Skeletal muscle tissue (tissue), 4 donors: ENCODE results near the gene ZNF770. TPM values are rescaled to one million over a fixed set of nuclear protein-coding genes. Genes with fewer than 3 reads are reported as not detected.

ENCODE experiments used
- H3K27ac ChIP-seq: one replicate; pipeline ENCODE4 v1.7.0; 2013; ENCODE audit warnings: mild to moderate bottlenecking, low read depth, low read length, inconsistent platforms
- H3K27me3 ChIP-seq, 3 donors: one replicate each; pipeline ENCODE4 v1.7.0; 2013; ENCODE audit warnings: low read length in 3 of 3; ENCODE audit not compliant: control insufficient read depth in 3 of 3, insufficient read depth in 3 of 3
- H3K36me3 ChIP-seq, 3 donors: one replicate each; pipeline ENCODE4 v1.7.0; 2013; ENCODE audit warnings: low read length in 3 of 3; ENCODE audit not compliant: control insufficient read depth in 3 of 3, insufficient read depth in 3 of 3
- H3K4me1 ChIP-seq, 3 donors: one replicate each; pipeline ENCODE4 v1.7.0; 2013; ENCODE audit warnings: low read length in 3 of 3, mild to moderate bottlenecking in 3 of 3; ENCODE audit not compliant: control insufficient read depth in 3 of 3, insufficient read depth in 3 of 3
- H3K4me3 ChIP-seq, 3 donors: one replicate each; pipeline ENCODE4 v1.7.0; 2013; ENCODE audit warnings: low read length in 3 of 3
- H3K9ac ChIP-seq, 3 donors: one replicate each; pipeline ENCODE4 v1.7.0; 2013; ENCODE audit warnings: low read length in 3 of 3, mild to moderate bottlenecking in 3 of 3, moderate library complexity in 2 of 3, low read depth in 1 of 3
- H3K9me3 ChIP-seq, 3 donors: one replicate each; pipeline ENCODE4 v1.7.0; 2013; ENCODE audit warnings: low read length in 3 of 3; ENCODE audit not compliant: control insufficient read depth in 3 of 3
- total RNA-seq: library from RNA; depleted of rRNA; stranded (reverse); fragments of >200 nt; gene quantifications from one replicate; pipeline ENCODE4 v1.2.3, GENCODE V29; 2014
- donor health status: Osteomylitis.

ZNF770 gene
- total RNA-seq, 1 donor from 2014 or later: 22.4 TPM

DNA sequence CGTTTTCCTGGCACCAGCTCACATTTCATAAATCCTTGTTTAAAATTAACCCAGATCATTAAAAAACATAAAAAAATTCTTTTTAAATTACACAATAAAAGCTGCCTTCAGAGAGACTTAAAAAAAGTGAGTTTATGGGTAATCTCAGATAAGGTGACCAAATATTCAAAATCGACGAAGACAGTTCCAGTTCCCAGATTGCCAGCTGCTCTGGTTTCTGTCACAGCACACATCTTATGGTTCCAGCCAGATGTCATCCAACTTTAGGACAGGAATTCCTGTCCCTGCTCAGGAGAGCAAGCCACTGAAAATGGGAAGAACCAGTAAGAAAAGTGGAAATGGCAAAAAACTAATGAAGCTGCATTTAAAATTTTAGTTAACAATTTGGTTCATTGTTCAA is 15.8 kb upstream of the ZNF770 start:
- H3K4me1 ChIP-seq: no peaks in the 10 kb centered on the region
- H3K27me3 ChIP-seq: no peaks in the 10 kb centered on the region
- no peak overlapping the region for H3K27ac ChIP-seq
- H3K4me3 ChIP-seq: no peak overlapping the region
- H3K9ac ChIP-seq: no peak overlapping the region
- no peaks in the 10 kb centered on the region for H3K36me3 ChIP-seq
- H3K9me3 ChIP-seq: no peaks in the 10 kb centered on the region

DNA sequence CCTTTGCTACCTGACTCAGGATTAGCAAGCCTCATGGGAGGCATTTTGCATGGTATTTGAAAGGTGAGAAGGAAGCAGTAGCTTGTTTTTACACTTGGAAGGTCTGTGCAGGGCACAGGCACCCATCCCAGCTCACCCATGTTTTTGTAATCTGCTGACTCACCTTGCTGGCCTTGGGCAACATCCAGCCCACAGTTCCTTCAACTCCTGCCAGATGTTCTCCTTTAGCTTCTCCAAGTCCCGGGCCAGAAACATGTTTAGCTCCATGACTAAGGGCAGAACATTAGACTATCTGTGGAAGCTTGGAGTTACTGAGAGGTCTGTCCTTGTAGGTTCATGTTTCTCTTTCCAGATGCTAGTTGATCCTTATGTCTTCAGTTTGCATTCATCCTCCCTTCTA is 12.4 kb upstream of the ZNF770 start:
- Histone ChIP-seq H3K9ac (no peak overlapping the region), H3K27ac (no peak overlapping the region), H3K4me1 (no peaks in the 10 kb centered on the region), H3K27me3 (peaks cover 0 to 3% (median 0%) of the 10 kb centered on the region in 3 donors), H3K36me3 (no peaks in the 10 kb centered on the region), H3K9me3 (no peaks in the 10 kb centered on the region), H3K4me3 (no peak overlapping the region)

DNA sequence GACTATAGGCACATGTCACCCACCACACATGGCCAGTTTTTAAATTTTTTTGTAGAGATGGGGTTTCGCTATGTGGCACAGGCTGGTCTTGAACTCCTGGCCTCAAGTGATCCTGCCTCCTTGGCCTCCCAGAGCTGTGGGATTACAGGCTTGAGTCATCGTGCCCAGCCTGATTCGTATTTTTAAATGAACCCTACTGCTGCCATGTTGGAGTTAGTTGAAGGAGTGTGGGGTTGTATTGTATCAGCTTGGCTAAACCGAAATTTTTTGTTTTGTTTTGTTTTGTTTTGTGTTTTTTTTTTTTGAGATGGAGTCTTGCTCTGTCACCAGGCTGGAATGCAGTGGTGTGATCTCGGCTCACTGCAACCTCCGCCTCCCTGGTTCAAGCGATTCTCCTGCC is 11.8 kb upstream of the ZNF770 start:
- H3K36me3 ChIP-seq: no peaks in the 10 kb centered on the region
- H3K9ac ChIP-seq: no peak overlapping the region
- no peaks in the 10 kb centered on the region for H3K4me1 ChIP-seq
- H3K9me3 ChIP-seq: no peaks in the 10 kb centered on the region
- H3K27ac ChIP-seq: no peak overlapping the region
- H3K4me3 ChIP-seq: no peak overlapping the region
- H3K27me3 ChIP-seq: peaks cover 0 to 3% (median 0%) of the 10 kb centered on the region in 3 donors

DNA sequence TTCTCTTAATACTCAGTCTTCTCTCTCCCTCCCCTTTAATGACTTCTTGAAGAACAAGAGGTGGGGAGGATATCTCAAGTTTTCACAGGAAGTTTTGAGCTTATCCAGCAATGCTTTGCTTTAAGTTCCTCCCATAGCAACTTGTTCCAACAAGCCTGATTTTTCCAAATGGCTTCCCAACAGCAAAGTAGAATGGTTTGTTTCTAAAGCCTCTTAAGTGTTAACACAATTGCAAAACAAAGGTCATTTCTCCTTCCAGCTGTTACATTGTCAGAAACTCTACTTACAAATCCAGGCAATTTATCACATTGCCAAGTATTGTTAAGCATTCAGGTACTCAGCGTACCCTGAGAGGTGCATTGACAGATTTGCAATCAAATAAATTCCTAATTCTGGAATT is 6.8 kb upstream of the ZNF770 start:
- Histone ChIP-seq H3K27ac (no peak overlapping the region), H3K9me3 (no peaks in the 10 kb centered on the region), H3K4me1 (no peaks in the 10 kb centered on the region), H3K36me3 (no peaks in the 10 kb centered on the region), H3K9ac (no peak overlapping the region), H3K4me3 (no peak overlapping the region), H3K27me3 (peaks cover 0 to 6% (median 6%) of the 10 kb centered on the region in 3 donors)

DNA sequence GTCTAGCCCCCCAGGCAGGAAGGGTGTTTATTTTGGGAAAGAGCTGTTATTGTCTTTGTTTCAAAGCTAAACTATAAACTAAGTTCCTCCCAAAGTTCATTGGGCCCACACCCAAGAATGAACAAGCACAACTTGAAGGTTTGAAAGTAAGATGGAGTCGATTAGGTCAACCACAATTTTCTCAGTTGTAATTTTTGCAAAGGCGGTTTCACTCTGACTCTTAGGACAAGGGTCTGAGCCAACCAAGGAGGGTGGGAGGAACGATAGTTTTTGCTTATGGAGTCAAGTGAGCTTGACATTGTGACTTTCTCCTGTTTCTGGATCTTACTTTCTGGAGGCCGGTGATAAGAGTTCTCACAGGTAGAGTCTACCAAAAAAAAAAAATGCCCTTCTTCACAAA is 5.8 kb upstream of the ZNF770 start:
- H3K27me3 ChIP-seq: peaks cover 0 to 6% (median 6%) of the 10 kb centered on the region in 3 donors
- no peaks in the 10 kb centered on the region for H3K9me3 ChIP-seq
- H3K36me3 ChIP-seq: no peaks in the 10 kb centered on the region
- no peak overlapping the region for H3K4me3 ChIP-seq
- H3K4me1 ChIP-seq: peaks cover 0 to 4% (median 1%) of the 10 kb centered on the region in 3 donors
- no peak overlapping the region for H3K27ac ChIP-seq
- no peak overlapping the region for H3K9ac ChIP-seq

DNA sequence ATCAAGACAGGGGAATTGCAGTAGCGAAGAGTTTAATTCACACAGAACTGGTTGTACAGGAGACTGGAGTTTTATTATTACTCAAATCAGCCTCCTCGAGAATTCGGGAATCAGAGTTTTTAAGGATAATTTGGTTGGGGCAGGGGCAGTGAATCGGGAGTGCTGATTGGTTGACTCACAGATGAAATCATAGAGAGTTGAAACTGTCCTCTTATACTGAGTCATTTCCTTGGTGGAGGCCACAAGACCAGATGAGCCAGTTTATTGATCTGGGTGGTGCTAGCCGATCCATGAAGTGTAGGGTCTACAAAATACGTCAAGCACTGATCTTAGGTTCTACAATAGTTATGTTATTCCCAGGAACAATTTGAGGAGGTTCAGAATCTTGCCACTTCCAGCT is 5.3 kb upstream of the ZNF770 start:
- no peak overlapping the region for H3K27ac ChIP-seq
- H3K4me1 ChIP-seq: peaks cover 0 to 6% (median 6%) of the 10 kb centered on the region in 3 donors
- no peaks in the 10 kb centered on the region for H3K36me3 ChIP-seq
- H3K9ac ChIP-seq: no peak overlapping the region
- no peaks in the 10 kb centered on the region for H3K9me3 ChIP-seq
- no peak overlapping the region for H3K4me3 ChIP-seq
- H3K27me3 ChIP-seq: peaks cover 0 to 6% (median 6%) of the 10 kb centered on the region in 3 donors

DNA sequence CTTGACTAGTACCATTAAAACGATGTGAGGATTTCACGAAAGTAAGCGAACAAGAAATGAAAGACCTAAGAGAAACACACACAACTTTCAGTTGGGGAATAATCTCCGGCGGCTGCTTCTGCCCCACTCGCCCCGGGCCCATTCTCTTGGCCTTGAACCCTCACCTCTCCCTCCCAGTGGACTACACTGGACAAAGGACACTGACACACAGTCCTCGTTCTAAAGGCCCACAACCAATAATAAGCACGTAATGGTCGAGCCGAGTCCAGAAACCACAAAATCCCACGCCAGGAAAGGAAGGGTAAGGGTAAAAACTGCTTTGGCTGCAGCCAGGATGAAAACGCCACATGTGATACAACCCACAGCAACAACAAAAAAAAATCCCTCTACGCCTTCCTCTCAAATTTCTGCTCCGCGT is 469 bp downstream of the ZNF770 start:
- Histone ChIP-seq H3K4me1 (peaks cover 19 to 31% (median 28%) of the 10 kb centered on the region in 3 donors), H3K9me3 (no peaks in the 10 kb centered on the region), H3K4me3 (peak overlapping the region; percentile 83 to 99 (median 98)), H3K27ac (peak overlapping the region; percentile 100), H3K27me3 (peaks cover 0 to 3% (median under 1%) of the 10 kb centered on the region in 3 donors), H3K36me3 (peaks cover 4 to 14% (median 6%) of the 10 kb centered on the region in 3 donors), H3K9ac (peak overlapping the region; percentile 95 to 100 (median 99))

GRCh38 chr15:34986771-34987480 is 1.2 kb downstream of the ZNF770 start:
- Histone ChIP-seq H3K4me1 (peaks cover 19 to 31% (median 28%) of the 10 kb centered on the region in 3 donors), H3K9ac (peak overlapping the region; percentile 95 to 100 (median 99)), H3K27me3 (no peaks in the 10 kb centered on the region), H3K9me3 (no peaks in the 10 kb centered on the region), H3K36me3 (peaks cover 7 to 20% (median 11%) of the 10 kb centered on the region in 3 donors), H3K27ac (peak overlapping the region; percentile 100), H3K4me3 (peak overlapping the region; percentile 83 to 99 (median 98))

- H3K27ac ChIP-seq: peak overlapping the region; percentile 100
- peak overlapping the region; percentile 49 to 99 (median 83) for H3K4me3 ChIP-seq
- H3K9ac ChIP-seq: peak overlapping the region in 2 of 3 donors; percentile 64 to 100
- H3K9me3 ChIP-seq: no peaks in the 10 kb centered on the region
- no peaks in the 10 kb centered on the region for H3K27me3 ChIP-seq
- peaks cover 7 to 26% (median 11%) of the 10 kb centered on the region in 3 donors for H3K36me3 ChIP-seq
- H3K4me1 ChIP-seq: peaks cover 19 to 31% (median 28%) of the 10 kb centered on the region in 3 donors
Measured at GRCh38 chr15:34986326-34986725, 1.8 kb downstream of the ZNF770 start.

- H3K36me3 ChIP-seq: peaks cover 7 to 26% (median 11%) of the 10 kb centered on the region in 3 donors
Measured at GRCh38 chr15:34984889-34985630, 3.0 kb downstream of the ZNF770 start.

More at GRCh38 chr15:34984889-34985630, 3.0 kb downstream of the ZNF770 start:
- Histone ChIP-seq H3K4me1 (peaks cover 19 to 31% (median 28%) of the 10 kb centered on the region in 3 donors), H3K4me3 (no peak overlapping the region), H3K27me3 (no peaks in the 10 kb centered on the region), H3K9ac (peak overlapping the region; percentile 25 to 45 (median 35)), H3K9me3 (no peaks in the 10 kb centered on the region), H3K27ac (peak overlapping the region; percentile 41)
